ENCODE results near the gene CRISPLD2. TPM values are rescaled to one million over a fixed set of nuclear protein-coding genes. Genes with fewer than 3 reads are reported as not detected.

Gene CRISPLD2
- total RNA-seq, 4 donors from 2014 or later: 99.9 to 450 (median 407) TPM

- DNase-seq (ENCODE audit: low spot score): no peak
- no peak for TF ChIP-seq CTCF (IDR thresholded peaks at IDR 0.05)
- no peak for ATAC-seq (ENCODE audit: low FRiP score)
Observed at GRCh38 chr16:84821728-84822689, 2.2 kb downstream of the CRISPLD2 start.

DNA sequence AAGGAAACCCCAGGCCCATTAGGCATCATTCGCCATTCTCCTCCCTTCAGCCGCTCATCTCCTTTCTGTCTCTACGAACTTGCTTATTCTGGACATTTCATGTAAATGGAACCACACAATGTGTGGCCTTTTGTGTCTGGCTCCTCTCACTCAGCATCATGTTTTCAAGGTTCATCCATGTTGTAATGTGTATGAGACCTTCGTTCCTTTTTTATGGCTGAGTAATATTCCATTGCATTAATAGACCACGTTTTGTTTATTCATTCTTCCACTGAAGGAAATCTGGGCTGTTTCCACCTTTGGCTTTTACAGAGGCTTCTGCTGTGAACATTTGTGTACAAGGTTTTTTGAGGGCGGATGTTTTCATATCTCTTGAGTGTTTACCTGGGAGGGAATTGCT lies 3.2 kb downstream of the CRISPLD2 start:
- DNase-seq (ENCODE audit: low spot score) (no peak), ATAC-seq (ENCODE audit: low FRiP score) (no peak)
- no peak for TF ChIP-seq CTCF (IDR thresholded peaks at IDR 0.05)

- ATAC-seq (ENCODE audit: low FRiP score) (no peak), DNase-seq (ENCODE audit: low spot score) (no peak)
- TF ChIP-seq CTCF (IDR thresholded peaks at IDR 0.05): no peak
Observed at GRCh38 chr16:84823484-84823883, 3.7 kb downstream of the CRISPLD2 start.

DNA sequence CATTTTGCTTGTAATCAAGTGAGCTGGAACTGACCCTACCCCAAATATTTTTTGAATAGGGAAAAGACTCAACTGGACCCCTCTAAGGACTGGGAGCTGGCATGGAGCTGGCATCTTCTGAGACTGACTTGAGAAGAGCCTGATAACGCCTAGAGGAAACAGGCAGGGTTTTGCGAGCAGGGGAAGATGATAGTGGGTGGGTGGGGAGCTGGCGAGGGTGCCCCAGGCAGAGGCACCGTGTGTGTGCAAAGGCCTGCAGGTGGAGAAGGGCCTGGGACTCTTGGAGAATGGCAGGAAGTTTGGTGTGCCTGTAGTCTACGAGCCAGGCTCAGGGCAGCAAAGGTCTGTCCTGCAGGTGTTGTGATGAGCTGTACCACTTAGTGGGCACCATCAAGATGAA lies 4.1 kb downstream of the CRISPLD2 start:
- no peak for DNase-seq (ENCODE audit: low spot score)

GRCh38 chr16:84825896-84826557 lies 6.2 kb downstream of the CRISPLD2 start:
- no peak for DNase-seq (ENCODE audit: low spot score)
- no peak for TF ChIP-seq CTCF (IDR thresholded peaks at IDR 0.05)
- no peak for ATAC-seq (ENCODE audit: low FRiP score)

More for the DNA sequence above, 4.1 kb downstream of the CRISPLD2 start:
- ATAC-seq (ENCODE audit: low FRiP score): no peak
- no peak for TF ChIP-seq CTCF (IDR thresholded peaks at IDR 0.05)

DNA sequence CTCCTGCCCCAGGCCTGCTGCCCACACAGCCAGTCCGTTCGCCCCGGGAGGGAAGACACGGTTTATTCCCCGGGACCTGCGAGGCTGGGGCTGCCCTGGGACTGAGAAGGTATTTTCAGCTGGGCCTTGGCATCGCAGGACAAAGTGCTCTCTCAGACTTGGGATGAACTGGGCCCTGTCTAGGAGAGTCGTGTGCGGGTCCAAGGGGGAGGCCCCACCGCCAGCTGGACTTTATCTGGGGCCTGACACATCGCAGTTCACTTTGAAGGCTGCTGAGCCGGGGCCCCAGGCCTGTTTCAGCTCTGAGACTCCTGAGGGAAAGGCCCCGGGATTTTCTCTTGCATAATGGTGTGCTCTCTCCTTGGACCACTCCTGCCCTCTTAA lies 6.8 kb downstream of the CRISPLD2 start:
- no peak for TF ChIP-seq CTCF (IDR thresholded peaks at IDR 0.05)
- DNase-seq (ENCODE audit: low spot score) (no peak), ATAC-seq (ENCODE audit: low FRiP score) (no peak)
